ENCODE data around the gene EFNA1. TPM values are rescaled to one million over a fixed set of nuclear protein-coding genes. Genes with fewer than 3 reads are reported as not detected.
A peak's percentile ranks its signal among the peaks of the same experiment; 100 is the strongest.

EFNA1 gene
- total RNA-seq: 31.1 TPM
- polyA plus RNA-seq: 44.6 TPM

DNA sequence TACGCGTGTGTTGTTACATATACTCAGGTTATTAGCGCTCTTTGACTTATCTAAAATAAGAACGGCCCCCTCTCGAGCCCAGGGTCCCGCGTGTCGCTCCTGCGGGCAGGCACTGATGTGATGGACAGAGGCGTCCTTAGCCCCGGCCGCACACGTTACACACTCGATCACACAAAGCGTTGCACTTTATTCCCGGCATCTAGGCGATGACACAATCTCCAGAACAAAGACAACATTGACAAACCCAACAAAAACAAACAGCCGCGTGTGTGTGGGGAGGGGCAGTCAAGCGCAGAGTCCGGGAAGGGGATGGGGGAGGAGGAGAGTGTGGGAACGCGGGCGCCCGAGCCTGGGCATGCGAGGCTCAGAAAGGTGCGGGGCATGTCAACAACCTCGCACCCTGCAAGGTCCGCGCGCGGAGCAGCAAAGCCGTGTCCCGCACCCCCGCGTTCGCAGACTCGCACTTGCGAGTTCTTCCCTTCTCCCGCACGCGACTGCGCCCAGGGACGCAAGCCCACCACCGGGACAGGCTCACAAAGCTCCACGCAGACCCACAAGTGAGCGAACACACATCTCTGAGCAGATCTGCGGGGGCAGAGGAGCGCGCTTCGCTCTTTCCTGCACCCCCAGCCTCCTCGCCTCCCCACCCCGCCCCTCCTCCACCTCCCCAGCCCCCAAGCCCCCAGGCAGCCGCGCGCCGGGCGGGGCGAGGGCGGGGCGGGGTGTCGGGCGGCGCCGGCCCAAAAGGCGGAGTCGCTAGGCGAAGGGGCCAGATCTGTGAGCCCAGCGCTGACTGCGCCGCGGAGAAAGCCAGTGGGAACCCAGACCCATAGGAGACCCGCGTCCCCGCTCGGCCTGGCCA lies at the start of gene EFNA1:
EFNA1 (plus strand) TSS at position 772 of the 862 bp plus-strand sequence. CDS start 102 bp downstream, outside the sequence.
- no peaks in the 10 kb centered on the region for H3K4me1 ChIP-seq (ENCODE audit: insufficient read depth)
- DNase-seq (ENCODE audit: extremely low spot score): no peak

DNA sequence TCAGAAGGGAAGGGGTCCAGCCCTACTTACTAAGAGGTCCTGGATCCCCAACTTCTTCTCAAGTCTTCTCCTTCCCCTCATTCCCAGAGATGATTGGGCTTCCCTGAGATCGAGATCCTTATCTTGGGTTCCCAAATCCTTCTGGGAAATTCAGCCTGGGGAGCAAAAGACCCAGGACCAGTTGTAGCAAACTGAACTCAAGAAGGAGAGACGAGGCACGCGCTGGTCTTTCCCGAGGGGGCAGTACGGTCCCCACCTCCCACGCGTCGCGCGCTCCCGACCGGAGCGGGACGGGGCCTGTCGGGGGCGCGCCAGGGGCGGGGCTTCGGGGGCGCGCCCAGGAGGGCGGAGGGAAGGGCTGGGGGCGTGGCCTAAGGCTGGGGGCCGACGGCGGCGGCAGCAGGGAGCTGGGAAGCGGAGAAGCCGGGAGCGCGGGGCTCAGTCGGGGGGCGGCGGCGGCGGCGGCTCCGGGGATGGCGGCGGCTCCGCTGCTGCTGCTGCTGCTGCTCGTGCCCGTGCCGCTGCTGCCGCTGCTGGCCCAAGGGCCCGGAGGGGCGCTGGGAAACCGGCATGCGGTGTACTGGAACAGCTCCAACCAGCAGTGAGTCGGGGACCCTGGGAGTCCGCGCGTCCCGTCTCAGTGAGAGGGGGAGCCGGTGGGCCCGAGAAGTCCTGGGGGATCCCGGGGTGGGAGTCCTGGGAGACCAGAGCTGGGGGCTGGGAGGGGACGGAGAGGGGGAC lies 49.0 kb upstream of the EFNA1 start, which contains the start of gene EFNA3:
EFNA3 (plus strand) TSS at position 369 of the 741 bp plus-strand sequence; CDS start at position 474, 105 bp downstream.
- Histone ChIP-seq H3K36me3 (ENCODE audit: insufficient read depth) (no peaks in the 10 kb centered on the region), H3K27ac (ENCODE audit: low read depth) (no peak within 1 kb of the TSS), H3K4me1 (ENCODE audit: insufficient read depth) (peaks cover 2% of the 10 kb centered on the region), H3K4me3 (ENCODE audit: low read depth, low read length) (peak within 1 kb of the TSS; percentile 37)
- WGBS: under 1% methylated on average over 58 of the region's 59 CpGs
- DNase-seq (ENCODE audit: extremely low spot score): no peak

More for the DNA sequence above, at the start of gene EFNA1:
- no peaks in the 10 kb centered on the region for H3K36me3 ChIP-seq (ENCODE audit: insufficient read depth)
- peak within 1 kb of the TSS; percentile 48 for H3K4me3 ChIP-seq (ENCODE audit: low read depth, low read length)
- WGBS: under 1% methylated on average over 76 of the region's 76 CpGs
- H3K27ac ChIP-seq (ENCODE audit: low read depth): peak within 1 kb of the TSS; percentile 78

DNA sequence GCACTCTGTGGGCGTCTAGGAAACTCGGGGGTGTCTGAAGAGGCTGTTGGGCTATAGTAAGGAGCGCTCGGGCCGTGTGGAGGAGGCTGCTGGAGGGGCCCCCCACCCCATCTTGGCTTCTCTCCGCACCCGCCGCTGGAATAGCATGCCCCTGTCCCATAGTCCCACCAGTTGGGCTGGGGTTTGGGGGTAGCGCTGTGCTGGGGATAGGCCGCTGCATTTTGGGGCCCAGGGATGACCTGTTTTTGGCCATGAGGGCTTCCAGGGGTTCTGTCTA lies 48.5 kb upstream of the EFNA1 start:
- DNase-seq (ENCODE audit: extremely low spot score): no peak
- 4% methylated on average over 10 of the region's 10 CpGs for WGBS
- Histone ChIP-seq H3K27ac (ENCODE audit: low read depth) (no peak overlapping the region), H3K36me3 (ENCODE audit: insufficient read depth) (no peaks in the 10 kb centered on the region), H3K4me3 (ENCODE audit: low read depth, low read length) (no peak overlapping the region), H3K4me1 (ENCODE audit: insufficient read depth) (peaks cover 2% of the 10 kb centered on the region)

DNA sequence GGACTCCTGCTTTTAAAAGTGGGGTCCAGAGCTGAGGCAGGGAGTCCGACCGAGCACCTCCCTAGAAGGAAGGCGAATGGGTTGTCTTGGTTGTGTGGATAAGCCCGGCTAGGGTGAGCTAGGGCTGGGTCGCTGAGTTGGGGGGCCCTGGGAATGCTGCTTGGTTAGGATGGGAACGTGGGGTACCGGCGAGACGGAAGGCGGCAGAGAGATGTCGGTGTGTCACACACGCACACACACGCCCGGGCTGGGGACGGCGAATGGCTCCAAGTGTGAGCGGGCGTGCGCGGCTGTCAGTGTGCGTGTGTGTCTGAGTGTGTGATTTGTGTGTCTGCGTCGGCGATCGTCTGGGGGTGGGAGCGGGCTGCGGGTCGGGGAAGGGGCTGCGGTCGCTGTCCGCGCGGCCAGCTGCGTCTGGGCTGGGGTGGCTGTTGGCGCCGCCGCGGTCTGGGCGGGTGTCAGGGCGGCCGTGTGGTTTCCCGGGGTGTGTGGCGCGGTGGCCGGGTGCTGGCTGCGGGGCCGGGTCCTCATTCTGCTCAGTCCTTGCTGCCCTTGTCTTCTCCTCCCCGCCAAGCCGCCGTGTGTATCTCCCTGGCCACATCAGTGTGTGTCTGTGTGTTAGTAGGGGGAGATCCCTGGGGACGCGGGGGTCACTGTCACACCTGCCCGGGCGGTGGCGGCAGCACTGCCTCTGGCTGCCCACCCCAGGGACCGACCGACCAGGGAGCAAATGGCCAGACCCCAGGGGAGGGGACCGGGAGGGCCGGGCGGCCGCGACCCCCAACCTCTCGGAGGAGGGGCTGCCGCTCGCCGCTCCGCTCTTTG lies 48.0 kb upstream of the EFNA1 start:
- 1% methylated on average over 67 of the region's 67 CpGs for WGBS
- H3K27ac ChIP-seq (ENCODE audit: low read depth): no peak overlapping the region
- no peaks in the 10 kb centered on the region for H3K36me3 ChIP-seq (ENCODE audit: insufficient read depth)
- no peak overlapping the region for H3K4me3 ChIP-seq (ENCODE audit: low read depth, low read length)
- no peak for DNase-seq (ENCODE audit: extremely low spot score)
- H3K4me1 ChIP-seq (ENCODE audit: insufficient read depth): peaks cover 2% of the 10 kb centered on the region

DNA sequence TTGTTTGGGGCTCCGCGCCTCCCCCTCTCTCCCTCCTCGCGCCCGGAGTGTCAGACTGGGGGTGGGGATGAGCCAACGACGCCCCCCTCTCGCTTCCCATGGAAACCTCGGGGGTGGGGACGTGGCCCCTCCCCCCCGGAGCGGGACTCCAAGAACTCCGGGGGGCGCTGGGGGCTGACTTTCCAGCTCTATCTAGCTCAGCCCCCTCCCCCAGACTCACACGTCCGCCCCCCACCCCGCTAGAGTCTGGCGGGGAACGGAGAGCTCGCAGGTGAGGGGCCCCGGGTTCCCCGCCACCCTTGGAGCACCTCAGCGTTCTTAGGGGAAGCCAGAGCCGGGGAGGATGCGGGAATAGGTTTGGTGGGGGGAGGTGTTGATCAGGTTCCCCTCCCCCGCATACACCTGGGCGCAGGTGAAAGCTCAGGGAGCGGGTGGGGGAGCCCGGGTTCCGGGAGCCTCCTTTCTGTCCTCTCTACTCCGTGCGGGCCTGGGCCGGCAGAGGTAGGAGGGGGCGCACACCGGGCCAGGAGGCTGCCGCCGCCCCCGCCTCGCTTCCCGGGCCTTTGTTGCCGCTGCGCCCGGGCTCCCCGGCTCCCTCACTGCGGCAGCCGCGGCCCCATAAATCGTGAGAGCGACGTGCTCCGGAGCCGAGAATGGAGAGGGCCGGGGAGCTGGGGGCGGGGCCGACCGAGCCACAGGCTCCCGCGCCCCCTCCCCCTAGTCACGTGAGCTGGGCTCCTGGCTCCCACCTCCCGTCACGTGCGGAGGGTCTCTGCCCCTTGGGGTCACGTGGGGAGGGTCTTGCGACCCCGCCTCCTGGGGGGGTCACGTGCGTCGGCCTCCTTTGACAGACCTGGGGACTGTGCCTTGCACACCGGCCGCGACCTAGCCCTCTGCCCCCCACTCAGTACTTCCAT lies 47.1 kb upstream of the EFNA1 start:
- DNase-seq (ENCODE audit: extremely low spot score): no peak
- peak overlapping the region; percentile 2 for H3K4me3 ChIP-seq (ENCODE audit: low read depth, low read length)
- peaks cover 2% of the 10 kb centered on the region for H3K4me1 ChIP-seq (ENCODE audit: insufficient read depth)
- 1% methylated on average over 71 of the region's 71 CpGs for WGBS
- no peak overlapping the region for H3K27ac ChIP-seq (ENCODE audit: low read depth)
- H3K36me3 ChIP-seq (ENCODE audit: insufficient read depth): no peaks in the 10 kb centered on the region

GRCh38 chr1:155081472-155082300 lies 46.0 kb upstream of the EFNA1 start:
- WGBS: 3% methylated on average over 68 of the region's 68 CpGs
- H3K4me1 ChIP-seq (ENCODE audit: insufficient read depth): peaks cover 2% of the 10 kb centered on the region
- no peak overlapping the region for H3K27ac ChIP-seq (ENCODE audit: low read depth)
- H3K4me3 ChIP-seq (ENCODE audit: low read depth, low read length): peak overlapping the region; percentile 16
- DNase-seq (ENCODE audit: extremely low spot score): no peak
- no peaks in the 10 kb centered on the region for H3K36me3 ChIP-seq (ENCODE audit: insufficient read depth)

DNA sequence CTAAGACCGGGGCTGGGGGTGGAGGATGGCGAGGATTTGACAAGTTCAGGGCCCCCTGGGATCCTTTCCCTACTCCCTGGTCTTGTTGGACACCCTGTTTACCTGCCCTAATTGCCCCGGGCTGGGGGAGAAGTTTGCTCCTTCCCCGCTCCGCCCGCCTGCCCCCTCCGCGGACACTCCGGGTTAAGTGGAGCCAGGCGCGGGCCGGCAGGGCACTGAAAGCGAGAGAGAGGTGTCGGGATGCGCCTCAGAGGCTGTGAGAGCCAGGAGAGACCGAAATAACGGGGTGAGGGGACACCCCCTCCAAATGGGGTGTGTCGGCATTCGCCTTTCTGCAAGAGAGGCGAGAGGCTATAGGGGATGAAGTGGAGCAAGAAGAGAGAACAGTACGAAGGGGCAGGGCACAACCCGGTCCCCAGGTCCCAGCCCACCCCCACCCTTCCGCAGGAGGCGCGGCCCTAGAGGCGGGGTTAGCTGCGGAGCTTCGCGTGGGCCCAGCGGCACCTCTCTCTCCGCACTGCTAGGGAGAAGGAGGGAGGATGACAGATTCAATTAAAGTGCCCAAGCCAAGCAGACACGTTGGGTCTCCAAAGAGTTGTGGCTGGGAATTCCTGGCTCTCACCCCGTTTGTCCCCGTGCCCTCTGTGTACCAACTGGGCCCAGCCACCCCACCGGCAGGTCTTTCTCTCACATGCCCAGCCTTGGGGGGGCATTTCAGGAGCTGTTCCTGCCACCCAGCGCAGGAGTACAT lies 45.2 kb upstream of the EFNA1 start:
- H3K4me1 ChIP-seq (ENCODE audit: insufficient read depth): peaks cover 2% of the 10 kb centered on the region
- no peak for DNase-seq (ENCODE audit: extremely low spot score)
- H3K27ac ChIP-seq (ENCODE audit: low read depth): no peak overlapping the region
- no peaks in the 10 kb centered on the region for H3K36me3 ChIP-seq (ENCODE audit: insufficient read depth)
- peak overlapping the region; percentile 16 for H3K4me3 ChIP-seq (ENCODE audit: low read depth, low read length)
- 8% methylated on average over 36 of the region's 36 CpGs for WGBS

DNA sequence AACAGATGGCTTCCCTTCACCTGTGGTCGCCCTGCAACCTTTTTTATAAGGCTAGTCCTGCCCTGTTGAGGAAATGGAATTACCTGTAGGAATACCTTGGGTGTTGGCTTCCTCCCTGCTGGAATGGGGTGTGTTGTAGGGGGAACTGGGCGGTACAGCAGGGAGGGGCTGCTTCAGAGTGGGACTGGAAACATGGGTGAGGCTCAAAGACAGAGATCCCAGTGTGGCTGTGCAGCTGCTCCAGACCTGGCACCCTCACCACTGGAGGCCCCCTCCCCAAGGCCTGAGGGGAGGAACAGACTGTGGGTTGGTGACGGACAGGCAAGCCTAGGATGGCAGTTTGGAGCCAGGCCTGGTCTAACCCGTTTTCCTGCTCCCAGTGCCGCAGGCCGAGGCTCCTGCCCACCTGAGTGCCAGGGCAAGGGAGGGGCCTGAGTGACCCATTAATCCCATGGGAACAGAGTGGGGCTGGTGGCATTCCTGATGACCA lies 44.6 kb upstream of the EFNA1 start:
- 65% methylated on average over 6 of the region's 6 CpGs for WGBS
- H3K4me3 ChIP-seq (ENCODE audit: low read depth, low read length): no peak overlapping the region
- H3K4me1 ChIP-seq (ENCODE audit: insufficient read depth): peaks cover 2% of the 10 kb centered on the region
- no peaks in the 10 kb centered on the region for H3K36me3 ChIP-seq (ENCODE audit: insufficient read depth)
- DNase-seq (ENCODE audit: extremely low spot score): no peak
- H3K27ac ChIP-seq (ENCODE audit: low read depth): no peak overlapping the region

GRCh38 chr1:155083865-155084721 lies 43.6 kb upstream of the EFNA1 start:
- Histone ChIP-seq H3K4me1 (ENCODE audit: insufficient read depth) (peaks cover 2% of the 10 kb centered on the region), H3K4me3 (ENCODE audit: low read depth, low read length) (no peak overlapping the region), H3K27ac (ENCODE audit: low read depth) (no peak overlapping the region), H3K36me3 (ENCODE audit: insufficient read depth) (no peaks in the 10 kb centered on the region)
- no peak for DNase-seq (ENCODE audit: extremely low spot score)
- 28% methylated on average over 21 of the region's 21 CpGs for WGBS

GRCh38 chr1:155084722-155085503 lies 42.8 kb upstream of the EFNA1 start:
- Histone ChIP-seq H3K27ac (ENCODE audit: low read depth) (peak overlapping the region; percentile 95), H3K36me3 (ENCODE audit: insufficient read depth) (no peaks in the 10 kb centered on the region), H3K4me1 (ENCODE audit: insufficient read depth) (peaks cover 2% of the 10 kb centered on the region), H3K4me3 (ENCODE audit: low read depth, low read length) (peak overlapping the region; percentile 52)
- under 1% methylated on average over 67 of the region's 67 CpGs for WGBS
- peak; percentile 95 for DNase-seq (ENCODE audit: extremely low spot score)

Measured in urinary bladder (tissue), 4 donors.